Left ventricle myocardium inferior (tissue), 1 donor: ENCODE data around the gene PDILT. TPM values are rescaled to one million over a fixed set of nuclear protein-coding genes. Genes with fewer than 3 reads are reported as not detected.

ENCODE experiments used
- DNase-seq: peaks from one replicate; pipeline ENCODE4 v3.0.0-alpha.2; 2020
- H3K27ac ChIP-seq: fragments of 200-600 bp; replicated peaks from 2 replicates; pipeline ENCODE4 v1.8.0; 2021
- H3K27me3 ChIP-seq: fragments of 200-600 bp; 2 replicates; pipeline ENCODE4 v1.8.0; 2021; ENCODE audit warnings: low read depth
- H3K36me3 ChIP-seq: fragments of 200-600 bp; 2 replicates; pipeline ENCODE4 v1.8.0; 2021
- H3K4me1 ChIP-seq: fragments of 200-600 bp; 2 replicates; pipeline ENCODE4 v1.8.0; 2021
- H3K4me3 ChIP-seq: fragments of 200-600 bp; 2 replicates; pipeline ENCODE4 v1.8.0; 2021; ENCODE audit warnings: mild to moderate bottlenecking, moderate library complexity
- H3K9me3 ChIP-seq: fragments of 200-600 bp; replicated peaks from 2 replicates; pipeline ENCODE4 v1.8.0; 2021
- intact Hi-C: fragments of 100-400 bp; cut with micrococcal nuclease; formaldehyde crosslinking; loops from one replicate; pipeline ENCODE4 v1.11.0; 2022
- total RNA-seq: library from RNA; stranded (reverse); fragmentation: NEBNext Ultra II Directional; extraction: Animal tissue kit (Norgen Biotek cat#: 25700); gene quantifications from one replicate; pipeline ENCODE4 v1.2.1, GENCODE V29; 2021
- TF ChIP-seq, protein P1 (sequence below): fragments of 200-600 bp; IDR thresholded peaks from 2 replicates; pipeline ENCODE4 v1.8.0; 2021; ENCODE audit warnings: antibody characterized with exemption, mild to moderate bottlenecking, borderline replicate concordance
- donor health status: DM: no; HTN: yes; CAD: no; lungs with severe emphysema.

PDILT gene
- total RNA-seq, 1 donor from 2014 or later: not detected

DNA sequence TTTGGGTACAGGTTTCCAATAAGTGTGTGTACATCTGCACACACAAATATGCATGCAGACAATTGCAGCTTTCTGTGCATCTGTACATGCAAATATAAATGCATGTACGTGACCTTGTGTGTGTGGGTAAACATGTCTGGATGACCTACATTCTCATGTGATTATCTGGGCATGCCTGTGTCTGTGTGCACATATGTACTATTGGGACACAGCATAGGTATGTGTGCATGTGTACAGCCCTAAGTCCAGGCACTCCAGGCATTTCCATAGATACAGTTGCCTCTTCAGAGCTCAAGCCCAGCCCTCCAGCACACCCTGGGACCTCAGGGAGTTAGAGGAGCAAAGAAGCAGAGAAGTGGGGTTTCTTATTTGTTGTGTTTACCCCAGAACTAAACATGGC lies 70.1 kb downstream of the PDILT start:
- Histone ChIP-seq H3K4me3 (no peak overlapping the region), H3K27me3 (peaks cover 72% of the 10 kb centered on the region), H3K27ac (no peak overlapping the region), H3K36me3 (no peaks in the 10 kb centered on the region), H3K4me1 (no peaks in the 10 kb centered on the region), H3K9me3 (no peaks in the 10 kb centered on the region)
- no peak for DNase-seq
- intact Hi-C loops: no loop called here
- TF ChIP-seq, protein P1, sequence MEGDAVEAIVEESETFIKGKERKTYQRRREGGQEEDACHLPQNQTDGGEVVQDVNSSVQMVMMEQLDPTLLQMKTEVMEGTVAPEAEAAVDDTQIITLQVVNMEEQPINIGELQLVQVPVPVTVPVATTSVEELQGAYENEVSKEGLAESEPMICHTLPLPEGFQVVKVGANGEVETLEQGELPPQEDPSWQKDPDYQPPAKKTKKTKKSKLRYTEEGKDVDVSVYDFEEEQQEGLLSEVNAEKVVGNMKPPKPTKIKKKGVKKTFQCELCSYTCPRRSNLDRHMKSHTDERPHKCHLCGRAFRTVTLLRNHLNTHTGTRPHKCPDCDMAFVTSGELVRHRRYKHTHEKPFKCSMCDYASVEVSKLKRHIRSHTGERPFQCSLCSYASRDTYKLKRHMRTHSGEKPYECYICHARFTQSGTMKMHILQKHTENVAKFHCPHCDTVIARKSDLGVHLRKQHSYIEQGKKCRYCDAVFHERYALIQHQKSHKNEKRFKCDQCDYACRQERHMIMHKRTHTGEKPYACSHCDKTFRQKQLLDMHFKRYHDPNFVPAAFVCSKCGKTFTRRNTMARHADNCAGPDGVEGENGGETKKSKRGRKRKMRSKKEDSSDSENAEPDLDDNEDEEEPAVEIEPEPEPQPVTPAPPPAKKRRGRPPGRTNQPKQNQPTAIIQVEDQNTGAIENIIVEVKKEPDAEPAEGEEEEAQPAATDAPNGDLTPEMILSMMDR: no peak

DNA sequence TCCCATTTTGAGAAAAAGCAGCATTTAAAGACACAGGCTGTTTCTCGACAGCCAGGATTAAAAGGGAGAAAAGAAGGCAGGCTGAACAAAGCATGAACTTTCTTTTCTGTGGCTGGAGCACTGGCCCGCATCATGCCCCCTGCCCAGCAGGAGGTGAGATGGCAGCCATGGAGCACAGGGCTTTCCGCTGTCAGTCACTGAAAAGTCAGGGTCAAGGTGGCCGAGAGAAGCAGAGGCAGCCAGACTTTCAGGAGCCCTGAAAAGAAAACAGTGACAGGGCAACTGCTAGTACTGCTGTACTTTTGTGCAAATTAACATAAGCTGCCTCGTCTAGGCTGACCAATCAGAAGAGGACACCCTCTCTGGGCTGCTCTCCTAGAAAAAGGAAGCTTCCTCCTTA lies 71.4 kb downstream of the PDILT start:
- no peak overlapping the region for H3K27ac ChIP-seq
- H3K4me3 ChIP-seq: no peak overlapping the region
- TF ChIP-seq, protein P1: no peak
- H3K27me3 ChIP-seq: peaks cover 59% of the 10 kb centered on the region
- no peaks in the 10 kb centered on the region for H3K36me3 ChIP-seq
- H3K9me3 ChIP-seq: no peaks in the 10 kb centered on the region
- intact Hi-C loops: no loop called here
- no peaks in the 10 kb centered on the region for H3K4me1 ChIP-seq
- no peak for DNase-seq

DNA sequence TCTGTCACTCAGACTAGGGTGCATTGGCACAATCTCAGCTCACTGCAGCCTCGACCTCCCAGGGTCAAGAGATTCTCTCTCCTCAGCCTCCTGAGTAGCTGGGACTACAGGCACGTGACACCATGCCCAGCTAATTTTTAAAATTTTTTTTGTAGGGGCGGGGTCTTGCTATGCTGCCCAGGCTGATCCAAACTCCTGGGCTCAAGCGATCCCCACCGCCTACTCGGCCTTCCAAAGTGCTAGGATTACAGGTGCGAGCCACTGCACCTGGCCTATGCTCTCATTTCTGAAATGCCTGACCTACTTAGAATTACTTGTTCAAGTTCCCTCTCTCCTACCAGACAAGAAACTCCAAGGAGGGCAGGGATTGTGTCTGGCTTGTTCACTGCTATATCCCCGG lies 72.1 kb downstream of the PDILT start:
- no peaks in the 10 kb centered on the region for H3K4me1 ChIP-seq
- no peak overlapping the region for H3K4me3 ChIP-seq
- intact Hi-C loops: no loop called here
- TF ChIP-seq, protein P1: no peak
- no peaks in the 10 kb centered on the region for H3K36me3 ChIP-seq
- DNase-seq: no peak
- H3K9me3 ChIP-seq: no peaks in the 10 kb centered on the region
- no peak overlapping the region for H3K27ac ChIP-seq
- H3K27me3 ChIP-seq: peaks cover 52% of the 10 kb centered on the region

DNA sequence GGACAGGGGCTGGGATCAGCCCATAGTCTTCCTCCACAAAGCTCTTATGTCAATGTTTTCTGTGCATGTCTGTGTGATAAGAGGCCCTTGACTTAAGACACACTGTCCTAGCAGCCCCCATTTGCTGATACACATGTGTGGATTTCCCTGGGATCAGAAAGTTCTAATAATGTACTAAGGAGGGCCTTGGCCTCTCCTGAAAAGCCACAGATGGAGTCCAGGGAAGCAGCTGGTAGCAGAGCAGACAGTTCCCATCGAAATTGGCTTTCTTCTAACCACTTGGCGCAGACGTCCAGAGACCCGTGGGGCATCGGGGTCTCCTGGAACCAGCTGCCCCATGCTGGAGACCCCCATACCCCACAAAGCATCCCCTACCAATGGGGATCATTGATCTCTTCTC lies 72.9 kb downstream of the PDILT start:
- Histone ChIP-seq H3K4me1 (no peaks in the 10 kb centered on the region), H3K36me3 (no peaks in the 10 kb centered on the region), H3K9me3 (no peaks in the 10 kb centered on the region), H3K27me3 (peaks cover 51% of the 10 kb centered on the region), H3K4me3 (no peak overlapping the region), H3K27ac (no peak overlapping the region)
- TF ChIP-seq, protein P1: no peak
- DNase-seq: no peak
- intact Hi-C loops: no loop called here

DNA sequence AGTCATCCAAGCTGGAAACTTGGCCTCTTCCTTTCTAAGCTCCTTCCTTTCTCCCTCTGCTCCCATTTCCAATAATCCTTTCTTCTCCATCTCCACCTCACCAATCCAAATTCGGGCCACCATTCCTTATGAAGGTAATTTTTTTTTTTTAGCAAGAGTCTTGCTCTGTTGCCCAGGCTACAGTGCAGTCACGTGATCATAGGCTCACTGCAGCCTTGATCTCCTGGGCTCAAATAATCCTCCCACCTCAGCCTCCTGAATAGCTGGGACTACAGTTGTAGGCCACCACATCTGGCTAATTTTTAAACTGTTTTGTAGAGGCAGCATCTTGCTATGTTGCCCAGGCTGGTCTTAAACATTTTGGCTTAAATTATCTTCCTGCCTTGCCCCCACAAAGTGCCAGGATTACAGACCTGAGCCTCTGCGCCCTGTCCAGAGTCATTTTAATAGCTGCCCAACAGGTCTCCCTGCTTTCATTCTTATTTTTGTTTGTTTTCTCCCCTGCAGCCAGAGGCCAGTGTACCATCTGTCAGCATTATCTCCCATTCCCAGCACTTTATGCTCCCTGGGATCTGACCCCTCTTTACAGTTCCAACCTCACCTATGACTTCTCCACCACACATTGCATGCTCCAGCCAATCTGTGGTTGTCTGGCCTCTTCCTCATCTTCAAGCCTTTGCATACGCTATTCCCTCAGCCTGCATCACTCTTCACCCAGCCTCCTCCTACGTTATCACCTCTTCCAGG lies 75.0 kb downstream of the PDILT start:
- DNase-seq: no peak
- Histone ChIP-seq H3K27me3 (peaks cover 46% of the 10 kb centered on the region), H3K36me3 (no peaks in the 10 kb centered on the region), H3K4me1 (no peaks in the 10 kb centered on the region), H3K27ac (no peak overlapping the region), H3K9me3 (no peaks in the 10 kb centered on the region), H3K4me3 (no peak overlapping the region)
- TF ChIP-seq, protein P1: no peak
- intact Hi-C loops: no loop called here
